Measurements from ENCODE around the gene PNPLA6.
A peak's percentile ranks its signal among the peaks of the same experiment; 100 is the strongest.

PNPLA6 gene

GRCh38 chr19:7516333-7516732, 19.2 kb upstream of the PNPLA6 start:
- Histone ChIP-seq H3K27me3 (ENCODE audit: low read depth, low read length) (no peaks in the 10 kb centered on the region), H3K9me3 (ENCODE audit: control insufficient read depth in 1 of 2, low read length in 2 of 2) (no peaks in the 10 kb centered on the region), H3K27ac (ENCODE audit: low read length) (peak overlapping the region; percentile 72), H3K4me3 (ENCODE audit: low read depth in 1 of 2, low read length in 2 of 2) (peak overlapping the region; percentile 73 to 79), H3K36me3 (ENCODE audit: control insufficient read depth in 1 of 2, insufficient read depth in 2 of 2, low read length in 2 of 2) (peaks cover 0 to 17% of the 10 kb centered on the region in 2 donors), H3K4me1 (ENCODE audit: control insufficient read depth in 1 of 2, insufficient read depth in 2 of 2, low read length in 2 of 2) (peaks cover 4 to 11% of the 10 kb centered on the region in 2 donors)

- Histone ChIP-seq H3K36me3 (ENCODE audit: control insufficient read depth in 1 of 2, insufficient read depth in 2 of 2, low read length in 2 of 2) (peaks cover 0 to 17% of the 10 kb centered on the region in 2 donors), H3K27ac (ENCODE audit: low read length) (peak overlapping the region; percentile 72), H3K4me3 (ENCODE audit: low read depth in 1 of 2, low read length in 2 of 2) (peak overlapping the region; percentile 73 to 79), H3K4me1 (ENCODE audit: control insufficient read depth in 1 of 2, insufficient read depth in 2 of 2, low read length in 2 of 2) (peaks cover 6 to 15% of the 10 kb centered on the region in 2 donors), H3K27me3 (ENCODE audit: low read depth, low read length) (no peaks in the 10 kb centered on the region), H3K9me3 (ENCODE audit: control insufficient read depth in 1 of 2, low read length in 2 of 2) (no peaks in the 10 kb centered on the region)
Observed at GRCh38 chr19:7516878-7517277, 18.6 kb upstream of the PNPLA6 start.

- peaks cover 13 to 35% of the 10 kb centered on the region in 2 donors for H3K4me1 ChIP-seq (ENCODE audit: control insufficient read depth in 1 of 2, insufficient read depth in 2 of 2, low read length in 2 of 2)
Observed at GRCh38 chr19:7519361-7520130, 16.0 kb upstream of the PNPLA6 start.

GRCh38 chr19:7520131-7521051, 15.1 kb upstream of the PNPLA6 start:
- Histone ChIP-seq H3K4me3 (ENCODE audit: low read depth in 1 of 2, low read length in 2 of 2) (no peak overlapping the region), H3K9me3 (ENCODE audit: control insufficient read depth in 1 of 2, low read length in 2 of 2) (no peaks in the 10 kb centered on the region), H3K27me3 (ENCODE audit: low read depth, low read length) (no peaks in the 10 kb centered on the region), H3K36me3 (ENCODE audit: control insufficient read depth in 1 of 2, insufficient read depth in 2 of 2, low read length in 2 of 2) (peaks cover 0 to 24% of the 10 kb centered on the region in 2 donors), H3K27ac (ENCODE audit: low read length) (no peak overlapping the region), H3K4me1 (ENCODE audit: control insufficient read depth in 1 of 2, insufficient read depth in 2 of 2, low read length in 2 of 2) (peaks cover 11 to 35% of the 10 kb centered on the region in 2 donors)

More at GRCh38 chr19:7519361-7520130, 16.0 kb upstream of the PNPLA6 start:
- no peaks in the 10 kb centered on the region for H3K27me3 ChIP-seq (ENCODE audit: low read depth, low read length)
- H3K4me3 ChIP-seq (ENCODE audit: low read depth in 1 of 2, low read length in 2 of 2): no peak overlapping the region
- no peak overlapping the region for H3K27ac ChIP-seq (ENCODE audit: low read length)
- no peaks in the 10 kb centered on the region for H3K9me3 ChIP-seq (ENCODE audit: control insufficient read depth in 1 of 2, low read length in 2 of 2)
- peaks cover 0 to 18% of the 10 kb centered on the region in 2 donors for H3K36me3 ChIP-seq (ENCODE audit: control insufficient read depth in 1 of 2, insufficient read depth in 2 of 2, low read length in 2 of 2)

GRCh38 chr19:7521551-7522071, 13.9 kb upstream of the PNPLA6 start:
- Histone ChIP-seq H3K9me3 (ENCODE audit: control insufficient read depth in 1 of 2, low read length in 2 of 2) (no peaks in the 10 kb centered on the region), H3K4me1 (ENCODE audit: control insufficient read depth in 1 of 2, insufficient read depth in 2 of 2, low read length in 2 of 2) (peaks cover 9 to 35% of the 10 kb centered on the region in 2 donors), H3K27me3 (ENCODE audit: low read depth, low read length) (no peaks in the 10 kb centered on the region), H3K27ac (ENCODE audit: low read length) (peak overlapping the region; percentile 43), H3K4me3 (ENCODE audit: low read depth in 1 of 2, low read length in 2 of 2) (peak overlapping the region; percentile 66 to 96), H3K36me3 (ENCODE audit: control insufficient read depth in 1 of 2, insufficient read depth in 2 of 2, low read length in 2 of 2) (peaks cover 0 to 32% of the 10 kb centered on the region in 2 donors)

- no peaks in the 10 kb centered on the region for H3K27me3 ChIP-seq (ENCODE audit: low read depth, low read length)
- peaks cover 9 to 30% of the 10 kb centered on the region in 2 donors for H3K4me1 ChIP-seq (ENCODE audit: control insufficient read depth in 1 of 2, insufficient read depth in 2 of 2, low read length in 2 of 2)
- H3K36me3 ChIP-seq (ENCODE audit: control insufficient read depth in 1 of 2, insufficient read depth in 2 of 2, low read length in 2 of 2): peaks cover 0 to 39% of the 10 kb centered on the region in 2 donors
- no peaks in the 10 kb centered on the region for H3K9me3 ChIP-seq (ENCODE audit: control insufficient read depth in 1 of 2, low read length in 2 of 2)
- peak within 1 kb of the TSS; percentile 76 to 96 for H3K4me3 ChIP-seq (ENCODE audit: low read depth in 1 of 2, low read length in 2 of 2)
- H3K27ac ChIP-seq (ENCODE audit: low read length): peak within 1 kb of the TSS; percentile 43
Observed at GRCh38 chr19:7522072-7522922, 13.2 kb upstream of the PNPLA6 start, which contains the start of gene MCOLN1. Gene MCOLN1 (plus strand): TSS chr19:7522624. CDS start chr19:7522751, 127 bp downstream.

GRCh38 chr19:7522923-7523667, 12.4 kb upstream of the PNPLA6 start:
- Histone ChIP-seq H3K9me3 (ENCODE audit: control insufficient read depth in 1 of 2, low read length in 2 of 2) (no peaks in the 10 kb centered on the region), H3K4me3 (ENCODE audit: low read depth in 1 of 2, low read length in 2 of 2) (peak overlapping the region; percentile 76 to 96), H3K27me3 (ENCODE audit: low read depth, low read length) (no peaks in the 10 kb centered on the region), H3K27ac (ENCODE audit: low read length) (no peak overlapping the region), H3K4me1 (ENCODE audit: control insufficient read depth in 1 of 2, insufficient read depth in 2 of 2, low read length in 2 of 2) (peaks cover 9 to 24% of the 10 kb centered on the region in 2 donors), H3K36me3 (ENCODE audit: control insufficient read depth in 1 of 2, insufficient read depth in 2 of 2, low read length in 2 of 2) (peaks cover 0 to 45% of the 10 kb centered on the region in 2 donors)

GRCh38 chr19:7524523-7524922, 11.0 kb upstream of the PNPLA6 start:
- peaks cover 0 to 52% of the 10 kb centered on the region in 2 donors for H3K36me3 ChIP-seq (ENCODE audit: control insufficient read depth in 1 of 2, insufficient read depth in 2 of 2, low read length in 2 of 2)
- H3K4me1 ChIP-seq (ENCODE audit: control insufficient read depth in 1 of 2, insufficient read depth in 2 of 2, low read length in 2 of 2): peaks cover 9 to 24% of the 10 kb centered on the region in 2 donors
- H3K4me3 ChIP-seq (ENCODE audit: low read depth in 1 of 2, low read length in 2 of 2): no peak overlapping the region
- no peak overlapping the region for H3K27ac ChIP-seq (ENCODE audit: low read length)
- no peaks in the 10 kb centered on the region for H3K27me3 ChIP-seq (ENCODE audit: low read depth, low read length)
- no peaks in the 10 kb centered on the region for H3K9me3 ChIP-seq (ENCODE audit: control insufficient read depth in 1 of 2, low read length in 2 of 2)

GRCh38 chr19:7524992-7525739, 10.4 kb upstream of the PNPLA6 start:
- peaks cover 0 to 52% of the 10 kb centered on the region in 2 donors for H3K36me3 ChIP-seq (ENCODE audit: control insufficient read depth in 1 of 2, insufficient read depth in 2 of 2, low read length in 2 of 2)

More at GRCh38 chr19:7524992-7525739, 10.4 kb upstream of the PNPLA6 start:
- Histone ChIP-seq H3K27ac (ENCODE audit: low read length) (no peak overlapping the region), H3K4me3 (ENCODE audit: low read depth in 1 of 2, low read length in 2 of 2) (no peak overlapping the region), H3K27me3 (ENCODE audit: low read depth, low read length) (no peaks in the 10 kb centered on the region), H3K9me3 (ENCODE audit: control insufficient read depth in 1 of 2, low read length in 2 of 2) (no peaks in the 10 kb centered on the region), H3K4me1 (ENCODE audit: control insufficient read depth in 1 of 2, insufficient read depth in 2 of 2, low read length in 2 of 2) (peaks cover 9 to 24% of the 10 kb centered on the region in 2 donors)
